Endothelial cell of umbilical vein (primary cell): ENCODE data around the gene SLC26A11. TPM values are rescaled to one million over a fixed set of nuclear protein-coding genes. Genes with fewer than 3 reads are reported as not detected.
A peak's percentile ranks its signal among the peaks of the same experiment; 100 is the strongest.

Experiments
- BruUV-seq: library from RNA; stranded (reverse); fragments of 400-500 nt; replicated peaks from 2 replicates; lab custom pipeline; 2021; lab: Mats Ljungman, UMichigan
- CTCF ChIA-PET: fragments of 300-600, 350-600 bp; sonication (Branson Sonifier 250); formaldehyde crosslinking; loops from one replicate; lab custom pipeline; 2021; ENCODE audit warnings: antibody characterized with exemption, inconsistent platforms; lab: Charles Lee
- POLR2A ChIA-PET: fragments of 300-600, 350-600 bp; sonication (Branson Sonifier 250); formaldehyde crosslinking; loops from one replicate; lab custom pipeline; 2021; ENCODE audit warnings: antibody characterized with exemption, inconsistent platforms; lab: Charles Lee
- DNase-seq: peaks from one replicate; pipeline ENCODE4 v3.0.0-alpha.2; 2011; ENCODE audit warnings: low read depth, low spot score
- FAIRE-seq: peaks from 2 replicates; lab custom pipeline; 2011; peaks lifted over from hg19 to GRCh38; lab: Jason Lieb, UNC
- H2AFZ ChIP-seq: 2 replicates; pipeline ENCODE4 v1.6.0; 2012; ENCODE audit warnings: low read depth, low read length, control low read depth, inconsistent platforms
- H3K27ac ChIP-seq: 2 replicates; pipeline ENCODE4 v1.5.1; 2011; ENCODE audit warnings: low read depth, mild to moderate bottlenecking, control low read depth, low read length, moderate library complexity; ENCODE audit not compliant: insufficient read depth
- H3K27me3 ChIP-seq, 2 experiments: 2 replicates each; pipeline versions ENCODE4 v1.6.0 to v1.6.1; 2011; ENCODE audit warnings: low read length in 2 of 2, mixed read lengths in 1 of 2; ENCODE audit not compliant: control insufficient read depth in 2 of 2, insufficient read depth in 2 of 2
- H3K36me3 ChIP-seq, 2 experiments: 2 replicates in 1 of 2; 3 replicates in 1 of 2; pipeline ENCODE4 v1.5.1; 2011; ENCODE audit warnings: low read length in 2 of 2, mild to moderate bottlenecking in 1 of 2, moderate library complexity in 1 of 2; ENCODE audit not compliant: control insufficient read depth in 2 of 2, insufficient read depth in 2 of 2; ENCODE audit errors: extremely low read depth in 1 of 2
- H3K4me1 ChIP-seq: 3 replicates; pipeline ENCODE4 v1.5.1; 2011; ENCODE audit warnings: mild to moderate bottlenecking, low read length; ENCODE audit not compliant: control insufficient read depth, insufficient read depth; ENCODE audit errors: extremely low read depth
- H3K4me2 ChIP-seq: 2 replicates; pipeline ENCODE4 v1.6.1; 2011; ENCODE audit warnings: low read length, control low read depth, mixed read lengths; ENCODE audit not compliant: insufficient read depth
- H3K4me3 ChIP-seq, 3 experiments: fragments of 200-600 bp in 1 of 3; sonication (generic), shearing (Covaris generic) in 1 of 3; replicated peaks in 1 of 3; 2 replicates each; pipeline ENCODE4 v1.5.1; 2011 to 2016; ENCODE audit warnings: control low read depth in 3 of 3, low read length in 3 of 3, mild to moderate bottlenecking in 2 of 3, inconsistent platforms in 1 of 3, low read depth in 1 of 3, moderate library complexity in 1 of 3; ENCODE audit not compliant: insufficient read depth in 1 of 3
- H3K79me2 ChIP-seq: 2 replicates; pipeline ENCODE4 v1.6.0; 2012; ENCODE audit warnings: low read length, inconsistent platforms; ENCODE audit not compliant: control insufficient read depth, insufficient read depth
- H3K9ac ChIP-seq: replicated peaks from 2 replicates; pipeline ENCODE3; 2011; ENCODE audit warnings: low read length, control low read depth; ENCODE audit not compliant: insufficient read depth; ENCODE audit errors: extremely low read depth
- H3K9me1 ChIP-seq: replicated peaks from 3 replicates; pipeline ENCODE4 v1.6.0; 2011; ENCODE audit warnings: mild to moderate bottlenecking, low read length; ENCODE audit not compliant: control insufficient read depth, insufficient read depth; ENCODE audit errors: extremely low read depth
- H3K9me3 ChIP-seq: replicated peaks from 2 replicates; pipeline ENCODE4 v1.5.1; 2012; ENCODE audit warnings: low read length, inconsistent platforms; ENCODE audit not compliant: control insufficient read depth, insufficient read depth
- H4K20me1 ChIP-seq: replicated peaks from 2 replicates; pipeline ENCODE3; 2011; ENCODE audit warnings: mild to moderate bottlenecking, low read length; ENCODE audit not compliant: control insufficient read depth, insufficient read depth; ENCODE audit errors: extremely low read depth
- CTCF ChIP-seq, 2 donors: IDR thresholded peaks; 1 replicate in 1 of 2; 2 replicates in 1 of 2; pipeline ENCODE4 v1.5.1; 2011; ENCODE audit warnings: low read length in 2 of 2, mild to moderate bottlenecking in 2 of 2, moderate library complexity in 2 of 2, control low read depth in 1 of 2, inconsistent platforms in 1 of 2, low read depth in 1 of 2; ENCODE audit not compliant: insufficient read depth in 1 of 2; ENCODE audit errors: extremely low read depth in 1 of 2
- EZH2 ChIP-seq: IDR thresholded peaks from 2 replicates; pipeline ENCODE4 v1.6.1; 2012; ENCODE audit warnings: borderline replicate concordance, low read depth, mild to moderate bottlenecking, moderate library complexity, low read length, inconsistent platforms; ENCODE audit not compliant: severe bottlenecking
- FOS ChIP-seq: IDR thresholded peaks from 2 replicates; pipeline ENCODE4 v1.6.1; 2011; ENCODE audit warnings: mild to moderate bottlenecking, low read length, moderate library complexity, borderline replicate concordance; ENCODE audit not compliant: insufficient read depth
- GATA2 ChIP-seq: IDR thresholded peaks from 2 replicates; pipeline ENCODE4 v1.7.0; 2011; ENCODE audit warnings: low read depth, mild to moderate bottlenecking, moderate library complexity, mixed read lengths, low read length; ENCODE audit not compliant: insufficient read length, insufficient read depth
- JUN ChIP-seq: IDR thresholded peaks from 2 replicates; pipeline ENCODE4 v1.6.1; 2011; ENCODE audit warnings: borderline replicate concordance, low read depth; ENCODE audit not compliant: insufficient read length, insufficient read depth
- MYC ChIP-seq: IDR thresholded peaks from one replicate; pipeline ENCODE4 v1.6.1; 2011; ENCODE audit warnings: mild to moderate bottlenecking, low read depth, low read length
- POLR2A ChIP-seq: IDR thresholded peaks from 2 replicates; pipeline ENCODE4 v1.6.1; 2012; ENCODE audit warnings: low read depth, mild to moderate bottlenecking, control low read depth, low read length
- POLR2AphosphoS5 ChIP-seq: IDR thresholded peaks from 2 replicates; pipeline ENCODE4 v1.6.1; 2012; ENCODE audit warnings: low read depth, mild to moderate bottlenecking, control low read depth, low read length, moderate library complexity; ENCODE audit not compliant: insufficient read depth
- dilution Hi-C: fragments of 300-500 bp; cut with MboI; formaldehyde crosslinking; loops from one replicate; pipeline ENCODE4 v1.15.0; 2019; ENCODE audit warnings: low sequenced_read_pairs; ENCODE audit not compliant: extremely low pct_ligation_motif_present
- intact Hi-C: fragments of 100-400 bp; cut with micrococcal nuclease; formaldehyde crosslinking; loops from one replicate; pipeline ENCODE4 v1.10.0; 2022
- polyA plus RNA-seq, 4 experiments: library from polyadenylated mRNA; depleted of rRNA in 3 of 4; stranded (reverse) in 3 of 4; unstranded in 1 of 4; fragments of >200 nt; gene quantifications; 2 replicates each; pipeline versions ENCODE4 v1.2.1 to v1.2.3, GENCODE V29; 2011 to 2012; ENCODE audit warnings: missing spikeins in 1 of 4
- total RNA-seq: library from RNA; stranded (reverse); gene quantifications from 2 replicates; pipeline ENCODE4 v1.2.3, GENCODE V29; 2021
- TF ChIP-seq, protein P1 (sequence below): IDR thresholded peaks from 2 replicates; pipeline ENCODE4 v1.6.1; 2011; ENCODE audit not compliant: insufficient read depth, insufficient read length

The SLC26A11 gene
- total and polyA plus RNA-seq, 2 donors (not counting 3 experiments of a cell fraction or from before 2014, with no cell fraction given): 25.2 to 33.0 TPM

- no peak overlapping the region for H3K9ac ChIP-seq
- H3K4me1 ChIP-seq: no peaks in the 10 kb centered on the region
- H3K27ac ChIP-seq: no peak overlapping the region
- intact Hi-C loops (no loop called here), dilution Hi-C loops (no loop called here)
- no peaks in the 10 kb centered on the region for H3K9me1 ChIP-seq
- no peak overlapping the region for H3K4me3 ChIP-seq
- no peaks in the 10 kb centered on the region for H3K9me3 ChIP-seq
- H3K27me3 ChIP-seq: no peaks in the 10 kb centered on the region
- no peaks in the 10 kb centered on the region for H4K20me1 ChIP-seq
- ChIA-PET POLR2A (no interaction called here), CTCF (interaction anchor here (1.4 kb wide), 1 partner anchor 9 kb away, joined by 3 read pairs; no protein-coding TSS in a partner anchor)
- DNase-seq (no peak), FAIRE-seq (no peak)
- H2AFZ ChIP-seq: no peak overlapping the region
- no peak for TF ChIP-seq POLR2AphosphoS5
- TF ChIP-seq EZH2: no peak
- BruUV-seq: no TSS peak
- H3K79me2 ChIP-seq: no peaks in the 10 kb centered on the region
- no peak overlapping the region for H3K4me2 ChIP-seq
- H3K36me3 ChIP-seq: peaks cover 8 to 33% of the 10 kb centered on the region in 2 experiments
These were observed 66.8 kb downstream of the SLC26A11 start for GRCh38 chr17:80287038-80287437.

GRCh38 chr17:80287806-80288567 is 67.8 kb downstream of the SLC26A11 start:
- H3K9ac ChIP-seq: no peak overlapping the region
- peaks cover 8 to 34% of the 10 kb centered on the region in 2 experiments for H3K36me3 ChIP-seq
- H3K27ac ChIP-seq: no peak overlapping the region

More at GRCh38 chr17:80287806-80288567, 67.8 kb downstream of the SLC26A11 start:
- BruUV-seq: TSS peak; percentile 36
- Histone ChIP-seq H2AFZ (no peak overlapping the region), H3K27me3 (no peaks in the 10 kb centered on the region), H3K79me2 (no peaks in the 10 kb centered on the region), H3K4me2 (no peak overlapping the region), H3K4me1 (no peaks in the 10 kb centered on the region), H3K9me3 (no peaks in the 10 kb centered on the region), H3K9me1 (no peaks in the 10 kb centered on the region), H4K20me1 (no peaks in the 10 kb centered on the region), H3K4me3 (no peak overlapping the region)
- intact Hi-C loops (no loop called here), dilution Hi-C loops (no loop called here)
- FAIRE-seq (no peak), DNase-seq (no peak)
- no peak for TF ChIP-seq MYC
- TF ChIP-seq GATA2: no peak
- TF ChIP-seq, protein P1, sequence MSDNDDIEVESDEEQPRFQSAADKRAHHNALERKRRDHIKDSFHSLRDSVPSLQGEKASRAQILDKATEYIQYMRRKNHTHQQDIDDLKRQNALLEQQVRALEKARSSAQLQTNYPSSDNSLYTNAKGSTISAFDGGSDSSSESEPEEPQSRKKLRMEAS: no peak
- TF ChIP-seq POLR2AphosphoS5: no peak
- no peak for TF ChIP-seq FOS
- TF ChIP-seq POLR2A: no peak
- no peak for TF ChIP-seq EZH2
- no peak for TF ChIP-seq CTCF (IDR thresholded peaks at IDR 0.05; ENCODE audit: extremely low read depth in 1 of 2, insufficient read depth in 1 of 2, low read depth in 1 of 2, low read length in 2 of 2)
- TF ChIP-seq JUN: no peak
- POLR2A ChIA-PET: no interaction called here
- CTCF ChIA-PET: interaction anchor here (0.7 to 1.7 kb wide), 3 partner anchors 10 to 92 kb away, joined by 3 to 6 read pairs (median 3); no protein-coding TSS in a partner anchor
